DMS153 treated with DMSO at 0.1 percent for 48 hours (cell line): ENCODE results near the gene CALR3.
"Not testable (repeated sequence)": the region's sequence is repeated elsewhere in the genome, so short reads cannot be mapped to it uniquely, and the experiment has no call there.

Experiments
- DNase-seq: peaks from one replicate; lab custom pipeline; 2025; ENCODE audit not compliant: unreplicated experiment; lab: John Stamatoyannopoulos, UW

CALR3 gene

DNA sequence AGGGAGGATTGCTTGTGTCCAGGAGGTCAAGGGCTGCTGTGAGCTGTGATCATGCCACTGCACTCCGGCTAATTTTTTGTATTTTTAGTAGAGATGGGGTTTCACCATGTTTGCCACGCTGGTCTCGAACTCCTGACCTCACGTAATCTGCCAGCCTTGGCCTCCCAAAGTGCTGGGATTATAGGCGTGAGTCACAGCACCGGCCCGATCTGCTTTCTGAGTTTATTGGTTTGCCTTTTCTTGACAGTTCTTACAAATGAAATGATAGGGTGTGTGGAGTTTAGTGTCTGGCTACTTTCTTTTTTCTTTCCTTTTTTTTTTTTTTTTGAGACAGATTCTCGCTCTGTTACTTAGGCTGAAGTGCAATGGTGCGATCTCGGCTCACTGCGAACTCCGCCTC, 1.1 kb upstream of the CALR3 start:
- DNase-seq, result no peak

DNA sequence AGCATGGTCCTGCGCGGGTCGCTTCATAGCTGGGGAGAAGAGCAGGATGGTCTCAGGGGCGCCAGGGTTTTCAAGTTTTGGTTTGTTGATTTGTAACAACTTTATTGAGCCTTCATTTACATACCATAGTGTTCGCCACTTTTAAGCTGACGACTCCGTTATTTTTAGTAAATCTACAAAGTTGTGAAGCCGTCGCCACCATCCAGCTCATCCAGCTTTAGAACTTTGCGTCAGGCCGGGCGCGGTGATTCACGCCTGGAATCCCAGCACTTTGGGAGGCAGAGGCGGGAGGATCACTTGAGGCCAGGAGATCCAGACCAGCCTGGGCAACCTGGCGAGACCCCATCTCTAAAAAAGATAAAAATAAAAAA, 631 bp upstream of the CALR3 start:
- DNase-seq, result no peak

DNA sequence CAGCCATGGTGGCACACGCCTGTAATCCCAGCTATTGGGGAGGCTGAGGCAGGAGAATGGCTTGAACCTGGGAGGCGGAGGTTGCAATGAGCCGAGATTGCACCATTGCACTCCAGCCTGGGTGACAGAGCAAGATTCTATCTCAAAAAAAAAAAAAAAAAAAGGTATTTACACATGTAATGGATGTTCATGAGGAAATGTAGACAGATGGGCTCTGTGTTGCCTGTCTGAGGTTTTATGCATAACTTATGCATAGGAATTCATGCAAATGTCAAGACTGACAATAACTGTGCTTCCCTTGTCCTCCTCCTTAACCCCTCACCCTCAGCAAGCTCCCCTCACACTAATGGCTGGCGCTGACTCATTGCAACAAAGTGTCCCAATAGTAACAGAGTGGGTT, 9.5 kb downstream of the CALR3 start:
- not testable (repeated sequence) for DNase-seq

DNA sequence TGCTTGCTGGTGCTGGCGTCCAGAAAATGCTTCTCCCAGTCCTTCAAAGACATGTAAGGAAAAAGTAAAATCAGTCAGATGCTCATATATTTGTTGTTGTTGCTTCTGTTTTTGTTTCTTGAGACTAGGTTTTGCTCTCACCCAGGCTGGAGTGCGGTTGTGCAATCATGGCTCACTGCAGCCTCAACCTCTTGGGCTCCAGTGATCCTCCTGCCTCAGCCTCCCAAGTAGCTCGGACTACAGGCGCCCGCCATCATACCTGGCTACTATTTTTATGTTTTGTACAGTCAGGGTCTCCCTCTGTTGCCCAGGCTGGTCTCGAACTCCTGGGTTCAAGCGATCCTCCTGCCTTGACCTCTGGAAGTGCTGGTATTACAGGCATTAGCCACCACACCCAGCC, 13.2 kb downstream of the CALR3 start:
- DNase-seq, result no peak

DNA sequence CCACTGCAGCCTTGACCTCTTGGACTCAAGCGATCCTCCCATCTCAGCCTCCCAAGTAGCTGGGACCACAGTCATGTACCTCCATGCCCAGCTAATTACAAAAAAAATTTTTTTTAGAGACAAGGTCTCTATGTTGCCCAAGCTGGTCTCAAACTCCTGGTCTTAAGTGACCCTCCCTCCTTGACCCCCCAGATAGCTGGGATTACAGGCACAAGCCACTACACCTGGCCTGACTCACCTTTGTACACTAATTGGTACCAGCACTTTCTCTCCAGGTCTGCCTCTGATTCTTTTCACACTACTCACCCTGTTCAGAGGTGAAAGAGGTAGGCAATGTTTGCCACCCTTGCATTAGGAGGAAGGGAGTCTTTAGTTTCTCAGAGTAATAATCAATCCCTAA, 18.7 kb downstream of the CALR3 start:
- no peak for DNase-seq

DNA sequence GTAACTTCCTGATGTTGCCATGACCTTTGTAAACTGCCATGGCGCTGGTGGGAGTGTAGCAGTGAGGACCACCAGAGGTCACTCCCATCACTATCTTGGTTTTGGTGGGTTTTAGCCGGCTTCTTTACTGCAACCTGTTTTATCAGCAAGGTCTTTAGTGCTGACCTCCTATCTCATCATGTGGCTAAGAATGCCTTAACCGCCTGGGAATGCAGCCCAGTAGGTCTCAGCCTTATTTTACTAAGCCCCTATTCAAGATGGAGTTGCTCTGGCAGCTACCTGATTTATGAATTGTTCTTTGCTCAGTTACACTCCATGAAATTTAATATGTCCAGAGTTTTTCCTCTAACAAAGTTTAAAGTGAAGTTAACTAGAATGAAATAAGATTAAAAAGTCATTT, 19.6 kb downstream of the CALR3 start:
- DNase-seq, result no peak

DNA sequence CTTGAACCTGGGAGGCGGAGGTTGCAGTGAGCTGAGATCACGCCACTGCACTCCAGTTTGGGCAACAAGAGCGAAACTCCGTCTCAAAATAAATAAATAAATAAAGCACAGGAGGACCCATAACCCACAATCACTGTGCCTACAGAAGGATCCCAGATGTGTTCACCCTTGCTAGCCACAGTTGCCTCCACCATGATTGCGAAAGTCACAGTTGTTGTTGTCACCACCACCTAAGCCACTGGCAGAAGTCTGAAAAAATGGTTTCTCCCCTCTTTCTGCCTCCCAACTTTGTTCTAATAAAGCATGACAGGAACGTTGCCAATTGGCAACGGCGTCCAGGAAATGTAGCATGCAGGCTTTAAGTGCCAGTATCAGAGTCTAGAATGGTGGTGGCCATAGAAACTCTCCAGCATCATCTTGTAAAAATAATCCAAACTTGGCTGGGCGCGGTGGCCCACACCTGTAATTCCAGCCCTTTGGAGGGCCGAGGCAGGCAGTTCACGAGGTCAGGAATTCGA, 22.0 kb downstream of the CALR3 start:
- no peak for DNase-seq

DNA sequence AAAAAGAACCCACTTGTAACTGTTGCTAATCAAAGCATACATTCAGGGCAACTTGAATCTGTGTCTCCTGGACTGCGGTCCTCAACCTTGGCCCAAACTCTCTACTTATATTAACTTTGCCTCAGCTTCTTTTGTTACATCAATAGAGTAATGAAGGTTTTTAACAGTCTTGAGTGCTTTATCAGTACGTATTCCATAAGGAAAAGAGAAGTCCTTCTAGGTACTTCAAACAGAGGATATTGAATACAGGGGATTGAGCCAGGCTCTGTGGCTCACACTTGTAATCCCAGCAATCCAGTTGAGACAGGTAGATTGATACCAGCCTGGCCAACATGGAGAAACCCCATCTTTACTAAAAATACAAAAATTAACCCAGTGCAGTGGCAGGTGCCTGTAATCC, 23.0 kb downstream of the CALR3 start:
- no peak for DNase-seq

DNA sequence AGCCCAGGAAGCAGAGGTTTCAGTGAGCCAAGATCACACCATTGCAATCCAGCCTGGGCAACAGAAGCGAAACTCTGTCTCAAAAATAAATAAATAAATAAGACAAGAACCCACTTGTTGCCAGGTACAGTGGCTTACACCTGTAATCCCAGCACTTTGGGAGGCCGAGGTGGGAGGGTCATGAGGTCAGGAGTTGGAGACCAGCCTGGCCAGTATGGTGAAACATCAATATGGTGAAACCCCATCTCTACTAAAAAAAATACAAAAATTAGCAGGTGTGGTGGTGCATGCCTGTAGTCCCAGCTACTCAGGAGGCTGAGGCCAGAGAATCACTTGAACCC, 23.4 kb downstream of the CALR3 start:
- not testable (repeated sequence) for DNase-seq

DNA sequence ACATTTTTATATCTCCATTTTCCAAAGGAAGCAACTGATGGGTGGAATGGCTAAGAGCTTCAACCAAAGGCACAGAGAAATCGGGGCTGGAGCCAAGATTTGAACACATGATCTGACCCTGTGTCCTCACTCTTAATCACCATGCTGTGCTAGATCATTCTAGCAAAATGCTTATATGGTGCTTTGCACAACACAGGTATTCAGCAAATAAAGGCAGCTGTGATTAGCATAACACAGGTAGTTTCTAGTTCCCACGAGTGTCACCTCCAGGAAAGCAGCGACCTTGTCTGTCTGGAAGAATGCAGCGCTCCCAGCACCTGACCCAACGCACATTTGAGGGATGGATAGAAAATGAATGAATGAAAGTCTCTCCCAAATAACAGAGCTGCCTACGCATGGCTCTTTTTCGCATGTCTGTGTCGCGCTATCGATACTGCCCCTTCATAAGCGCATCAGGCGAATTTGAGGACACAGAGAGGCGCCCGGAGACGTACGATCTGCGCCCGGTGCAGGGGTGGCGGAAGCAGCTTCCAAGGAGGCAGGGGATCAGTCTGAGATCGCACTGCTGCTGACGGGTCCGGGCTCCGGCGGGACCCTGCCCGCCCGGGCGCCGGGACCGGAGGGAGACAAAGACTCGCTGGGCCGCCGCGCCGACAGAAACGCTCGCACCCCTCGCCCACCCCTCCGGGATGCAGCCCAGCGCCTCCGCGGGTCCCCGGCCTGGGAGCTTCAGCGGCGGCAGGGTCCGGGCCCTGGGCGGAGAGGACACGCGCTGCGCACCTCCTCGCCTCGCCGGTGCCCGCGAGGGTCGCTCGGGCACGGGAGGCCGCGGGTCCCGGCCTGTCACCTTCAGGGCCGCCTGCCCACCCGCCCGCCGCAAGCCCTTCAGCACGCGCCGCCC, 24.8 kb downstream of the CALR3 start:
- no peak for DNase-seq

DNA sequence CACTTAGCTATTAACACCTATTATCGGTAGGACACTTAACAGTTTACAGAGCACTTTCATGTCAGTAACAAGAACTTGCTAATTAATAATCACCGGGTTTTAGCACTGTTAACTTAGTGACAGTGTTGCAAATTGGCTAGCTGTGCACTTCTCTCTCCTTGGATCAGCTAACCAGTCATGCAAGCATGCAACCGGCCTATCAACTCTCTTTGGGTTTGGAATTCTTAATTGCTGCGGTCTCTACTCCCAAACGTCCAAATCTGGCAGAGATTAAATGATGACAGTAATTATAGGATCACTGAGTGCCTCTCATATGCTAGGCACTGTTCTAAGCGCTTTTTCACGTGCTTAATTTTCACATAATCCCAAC, 25.4 kb downstream of the CALR3 start:
- no peak for DNase-seq

DNA sequence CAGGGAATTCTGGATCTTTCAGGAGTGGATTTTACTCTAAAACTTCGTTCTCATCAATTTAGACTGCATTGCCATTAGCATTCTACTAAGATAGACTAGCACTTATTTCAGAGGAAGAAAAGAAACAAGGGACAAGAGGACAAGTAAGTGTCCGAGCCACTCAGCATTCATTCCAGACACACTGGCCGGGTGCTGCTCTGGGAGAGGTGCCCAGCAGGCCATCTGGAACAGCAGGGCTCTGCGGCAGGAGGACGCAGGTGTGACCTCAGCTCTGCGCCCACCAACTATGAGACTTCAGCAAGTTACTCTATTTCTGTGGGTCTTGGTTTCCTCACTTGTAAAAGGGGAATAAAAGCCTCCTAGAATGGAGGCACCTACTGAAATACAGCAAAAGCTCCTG, 28.4 kb downstream of the CALR3 start:
- DNase-seq, result no peak

DNA sequence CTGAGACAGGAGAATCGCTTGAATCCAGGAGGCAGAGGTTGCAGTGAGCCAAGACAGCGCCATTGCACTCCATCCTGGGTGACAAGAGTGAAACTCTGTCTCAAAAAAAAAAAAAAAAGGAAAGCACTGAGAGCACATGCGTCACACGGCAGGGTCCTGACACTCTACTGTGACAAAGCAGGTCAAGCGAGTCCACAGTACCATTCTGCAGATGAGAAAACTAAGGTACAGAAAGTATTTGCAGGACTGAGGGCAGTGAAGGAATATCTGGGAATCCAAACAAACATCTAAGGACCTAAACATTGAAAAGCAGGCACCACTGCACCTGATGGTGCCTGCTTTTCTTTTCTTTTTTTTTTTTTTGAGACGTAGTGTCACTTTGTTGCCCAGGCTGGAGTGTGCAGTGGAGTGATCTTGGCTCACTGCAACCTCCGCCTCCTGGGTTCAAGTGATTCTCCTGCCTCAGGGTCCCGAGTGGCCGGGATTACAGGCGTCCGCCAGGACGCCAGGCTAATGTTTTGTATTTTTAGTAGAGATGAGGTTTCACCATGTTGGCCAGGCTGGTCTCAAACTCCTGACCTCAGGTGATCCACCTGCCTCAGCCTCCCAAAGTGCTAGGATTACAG, 29.1 kb downstream of the CALR3 start:
- DNase-seq, result not testable (repeated sequence)

DNA sequence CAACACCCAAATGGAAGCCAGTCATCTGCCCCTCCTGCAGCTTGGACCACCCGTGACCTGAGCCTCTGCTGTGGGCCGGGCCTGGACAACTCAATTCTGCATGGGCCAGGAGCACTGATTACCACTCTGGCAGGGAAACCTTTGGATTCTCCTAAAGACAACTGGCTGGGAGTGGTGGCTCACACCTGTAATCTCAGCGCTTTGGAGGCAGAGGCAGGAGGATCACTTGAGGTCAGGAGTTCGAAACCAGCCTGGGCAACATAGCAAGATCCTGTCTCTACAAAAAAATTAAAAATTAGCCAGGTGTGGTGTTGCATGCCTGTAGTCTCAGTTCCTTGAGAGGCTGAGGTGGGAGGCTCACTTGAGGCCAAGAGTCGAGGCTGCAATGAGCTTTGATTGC, 30.7 kb downstream of the CALR3 start:
- DNase-seq, result no peak

DNA sequence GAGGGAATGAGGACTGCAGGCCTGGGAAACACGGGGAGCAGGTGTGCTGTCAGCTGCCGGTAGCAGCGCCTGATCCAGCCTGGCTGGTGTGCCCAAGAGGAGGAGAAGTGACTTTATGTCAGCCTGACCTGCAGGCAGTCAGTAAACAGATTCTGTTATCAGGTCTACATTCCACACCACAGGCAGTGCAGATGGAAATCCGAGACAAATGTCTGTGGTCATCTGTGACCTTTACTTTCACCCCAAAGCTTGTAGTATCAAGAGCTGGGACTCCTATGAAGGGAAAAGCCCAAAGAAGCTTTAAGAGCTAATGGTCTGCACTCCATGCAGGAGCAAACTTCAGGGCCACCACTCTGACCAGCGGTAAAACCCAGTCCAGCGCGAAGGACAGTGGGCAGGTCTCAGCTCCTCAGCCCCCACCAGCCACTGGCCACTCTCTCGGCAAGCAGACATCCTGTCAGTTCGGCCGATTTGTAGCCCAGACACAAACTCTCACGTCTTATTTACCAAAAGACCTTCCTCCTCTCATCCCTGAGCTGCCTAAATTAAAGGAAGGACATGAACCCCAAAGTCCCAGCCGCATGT, 31.9 kb downstream of the CALR3 start:
- no peak for DNase-seq

DNA sequence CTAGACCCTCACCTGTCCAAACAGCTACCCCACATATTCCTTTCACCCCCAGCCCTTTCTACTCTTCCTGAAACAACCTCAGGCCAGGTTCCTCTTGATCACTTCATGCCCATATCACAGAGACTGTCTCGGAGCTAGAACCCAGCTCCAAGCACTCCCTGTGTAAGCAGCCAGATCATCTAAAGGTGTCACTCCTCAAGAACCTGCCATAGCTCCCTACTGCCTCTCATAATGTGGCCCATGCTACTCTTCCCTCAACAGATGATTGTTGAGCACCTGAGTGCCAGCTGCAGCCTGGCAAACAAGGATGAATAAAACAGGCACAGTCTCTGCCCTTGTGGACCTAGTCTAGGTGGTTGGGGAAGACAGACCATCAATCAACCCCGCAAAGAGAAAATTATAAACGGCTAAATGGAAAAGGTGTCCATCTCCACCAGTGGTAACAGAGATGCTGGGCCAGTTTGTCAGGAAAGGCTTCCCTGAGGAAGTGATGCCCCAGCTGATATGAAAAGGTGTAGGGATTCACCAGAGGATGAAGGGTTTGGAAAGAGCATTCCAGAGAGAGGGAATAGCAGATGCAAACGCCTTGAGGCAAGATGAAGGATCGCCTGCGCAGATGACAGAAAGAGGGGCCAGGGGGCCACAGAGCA, 32.5 kb downstream of the CALR3 start:
- no peak for DNase-seq

DNA sequence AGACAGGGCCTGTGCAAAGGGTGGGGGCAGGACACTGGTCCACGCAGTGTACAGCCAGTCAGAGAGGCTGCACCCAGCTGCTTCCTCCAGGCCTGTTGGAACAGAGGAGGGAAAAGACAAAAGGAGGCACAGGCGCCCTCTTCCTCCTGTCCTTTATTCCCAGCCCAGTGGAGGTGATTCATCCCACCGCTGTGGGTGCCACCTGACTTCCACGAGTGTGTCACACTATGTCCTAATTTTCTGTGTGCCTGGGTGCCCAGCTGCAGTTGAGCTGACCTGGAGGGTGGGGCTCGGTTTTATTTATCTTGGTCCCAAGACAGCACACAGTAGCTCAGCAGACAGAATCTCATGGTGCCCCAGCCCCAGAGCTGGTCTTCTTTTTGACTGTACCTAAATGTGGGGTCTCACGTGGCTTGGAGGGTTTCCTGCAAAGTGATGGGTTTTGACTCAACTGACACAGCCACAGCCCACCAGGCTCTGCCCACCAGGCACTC, 33.2 kb downstream of the CALR3 start:
- no peak for DNase-seq

DNA sequence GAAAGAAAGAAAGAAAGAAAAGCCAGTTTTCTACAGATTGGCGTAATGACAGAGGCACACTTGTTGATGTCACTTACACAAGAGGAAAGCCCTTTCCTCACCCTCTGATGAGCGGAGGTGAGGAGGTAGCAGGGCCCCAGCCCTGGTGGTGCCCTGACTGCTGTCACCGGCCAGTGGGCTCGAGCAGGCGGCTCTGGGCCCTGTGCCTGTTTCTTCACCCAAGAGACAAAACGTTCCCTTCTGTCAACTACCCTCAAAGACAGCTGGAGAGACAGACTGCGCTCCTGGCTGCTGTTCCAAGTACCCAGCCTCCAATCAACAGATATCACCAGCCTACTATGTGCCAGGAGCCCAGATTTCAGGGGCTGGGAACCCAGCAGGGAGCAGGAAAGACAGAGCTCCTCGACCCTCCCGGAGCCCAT, 34.3 kb downstream of the CALR3 start:
- no peak for DNase-seq

DNA sequence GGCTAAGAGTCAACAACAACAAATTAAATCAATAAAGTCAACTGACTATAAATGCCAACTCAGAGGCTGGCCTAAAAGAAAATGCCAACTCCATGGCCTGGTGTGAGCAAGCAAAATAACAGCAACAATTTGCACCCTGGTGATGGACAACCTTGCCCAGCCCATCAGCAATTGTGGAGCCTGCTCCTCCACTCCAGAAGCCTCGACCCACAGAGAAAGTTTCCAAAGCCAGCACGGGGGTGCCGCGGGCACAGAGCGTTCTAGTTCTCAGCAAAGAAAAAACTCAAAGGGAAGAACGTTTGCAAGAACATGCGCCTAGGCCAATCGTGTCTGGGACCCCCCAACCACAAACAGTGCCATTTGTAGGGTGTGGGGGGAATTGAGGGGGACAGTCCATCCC, 35.5 kb downstream of the CALR3 start:
- DNase-seq, result no peak

DNA sequence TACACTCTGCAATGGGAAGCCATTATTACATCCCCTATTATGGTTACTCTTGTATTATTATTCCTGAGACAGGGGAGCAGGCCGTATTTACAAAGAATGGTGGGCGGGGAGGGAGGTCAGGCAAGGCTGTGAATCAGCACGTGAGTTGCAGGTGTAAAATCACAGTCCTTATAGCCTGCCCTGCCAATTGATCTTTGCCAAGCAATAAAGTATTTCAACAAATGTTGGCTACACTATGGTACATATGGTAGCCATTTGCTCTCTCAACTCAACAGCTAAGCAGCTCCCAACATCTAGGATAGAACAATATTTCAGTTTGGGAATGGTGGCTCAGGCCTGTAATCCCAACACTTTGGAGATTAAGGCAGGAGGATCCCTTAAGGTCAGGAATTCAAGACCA, 36.3 kb downstream of the CALR3 start:
- DNase-seq, result no peak
